ENCODE data around the gene ZNF74.

The ZNF74 gene

GRCh38 chr22:20420157-20420842 is 26.3 kb downstream of the ZNF74 start:
- no peak for DNase-seq (ENCODE audit: low read depth in 3 of 3)

DNA sequence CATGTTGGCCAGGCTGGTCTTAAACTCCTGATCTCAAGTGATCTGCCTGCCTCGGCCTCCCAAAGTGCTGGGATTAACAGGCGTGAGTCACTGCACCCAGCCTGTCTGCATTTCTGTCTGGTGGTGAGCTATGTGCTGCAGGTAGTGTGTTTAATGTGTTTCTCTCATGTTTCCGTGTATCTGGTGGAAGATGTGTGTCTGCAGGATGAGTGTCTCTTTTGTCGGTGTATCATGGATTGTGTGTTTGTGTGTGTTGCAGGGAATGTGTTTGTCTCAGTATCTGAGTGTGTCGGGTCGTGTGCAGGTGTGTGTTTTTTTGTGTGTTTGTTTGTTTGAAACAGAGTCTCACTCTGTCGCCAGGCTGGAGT is 27.5 kb downstream of the ZNF74 start:
- DNase-seq (ENCODE audit: low read depth in 3 of 3) = no peak

DNA sequence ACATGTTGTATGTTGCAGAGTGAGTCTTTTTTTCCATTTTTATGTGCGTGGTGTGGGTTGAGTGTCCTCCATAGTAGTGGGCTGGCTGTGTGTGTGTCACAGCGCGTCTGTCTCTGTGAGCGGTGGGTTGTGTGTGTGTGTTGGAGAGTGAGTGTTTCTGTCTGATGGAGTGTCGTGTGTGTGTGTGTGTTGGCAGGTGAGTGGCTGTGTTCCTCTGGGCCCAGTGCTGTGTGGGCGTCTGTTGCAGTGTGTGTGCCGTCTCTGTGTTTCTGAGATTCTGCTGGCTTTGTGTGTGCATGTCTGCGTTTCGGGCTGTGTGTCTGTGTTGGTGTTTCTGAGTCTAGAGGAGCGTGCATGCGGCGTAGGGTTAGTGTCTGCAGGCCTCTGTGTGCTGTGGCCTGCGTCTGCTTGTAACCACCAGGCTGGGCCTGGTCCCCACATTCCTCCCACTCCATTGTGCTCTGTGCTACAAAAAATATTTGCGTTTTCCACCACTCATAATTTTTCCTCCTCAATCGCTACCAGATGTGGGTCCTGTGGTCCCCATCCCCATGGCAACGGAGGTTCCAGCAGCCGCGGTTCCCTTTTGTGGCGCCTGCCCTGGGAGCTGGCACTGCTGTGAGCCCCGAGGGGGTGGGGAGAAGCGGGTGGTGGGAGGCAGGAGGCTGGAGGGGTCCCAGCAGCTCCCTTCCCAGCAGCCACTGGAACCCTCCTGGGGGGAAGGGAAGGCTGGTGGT is 28.5 kb downstream of the ZNF74 start:
- no peak for DNase-seq (ENCODE audit: low read depth in 3 of 3)

DNA sequence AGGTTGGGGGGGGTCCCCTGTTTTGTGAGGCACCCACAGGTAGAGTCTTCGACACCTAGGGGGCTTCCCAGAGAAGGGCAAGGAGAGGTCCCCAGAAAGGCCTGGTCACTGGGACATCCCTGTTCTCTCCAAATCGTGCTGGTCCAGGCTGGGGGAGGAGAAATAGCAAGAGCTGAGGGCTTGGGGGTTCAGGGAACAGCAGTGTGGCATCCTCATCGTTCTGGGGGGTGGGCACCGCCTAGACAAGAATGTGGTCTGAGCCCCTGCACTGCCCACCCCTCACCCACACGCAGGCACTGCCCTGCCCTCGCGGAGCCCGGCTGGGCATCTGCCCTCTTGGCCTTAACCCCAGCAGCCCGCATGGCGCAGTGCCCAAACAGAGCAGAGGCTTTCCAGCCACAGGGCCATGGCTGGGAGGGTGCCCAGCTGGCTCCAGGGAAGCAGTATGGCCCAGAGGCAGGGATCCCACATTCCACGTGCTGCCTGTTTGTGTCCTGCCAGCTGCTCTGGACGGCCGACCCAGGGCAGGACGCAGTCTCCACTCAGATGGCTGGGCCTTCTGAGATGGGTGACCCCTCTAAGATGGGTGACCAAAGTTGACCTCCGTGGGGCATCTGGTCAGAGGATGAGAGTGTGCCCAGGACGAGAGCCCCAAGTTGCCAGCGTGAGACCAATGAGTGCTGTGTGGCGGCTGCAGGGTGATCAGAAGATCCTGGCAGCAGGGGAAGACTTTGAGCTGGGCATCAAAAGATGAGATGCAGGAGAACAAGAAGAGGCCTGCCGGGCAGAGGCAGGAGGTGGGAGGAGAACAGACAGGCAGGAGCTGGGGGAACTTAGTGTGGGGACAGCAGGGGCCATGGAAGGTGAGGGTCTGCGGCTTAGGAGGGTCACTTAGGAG is 29.3 kb downstream of the ZNF74 start:
- no peak for DNase-seq (ENCODE audit: low read depth in 3 of 3)

DNA sequence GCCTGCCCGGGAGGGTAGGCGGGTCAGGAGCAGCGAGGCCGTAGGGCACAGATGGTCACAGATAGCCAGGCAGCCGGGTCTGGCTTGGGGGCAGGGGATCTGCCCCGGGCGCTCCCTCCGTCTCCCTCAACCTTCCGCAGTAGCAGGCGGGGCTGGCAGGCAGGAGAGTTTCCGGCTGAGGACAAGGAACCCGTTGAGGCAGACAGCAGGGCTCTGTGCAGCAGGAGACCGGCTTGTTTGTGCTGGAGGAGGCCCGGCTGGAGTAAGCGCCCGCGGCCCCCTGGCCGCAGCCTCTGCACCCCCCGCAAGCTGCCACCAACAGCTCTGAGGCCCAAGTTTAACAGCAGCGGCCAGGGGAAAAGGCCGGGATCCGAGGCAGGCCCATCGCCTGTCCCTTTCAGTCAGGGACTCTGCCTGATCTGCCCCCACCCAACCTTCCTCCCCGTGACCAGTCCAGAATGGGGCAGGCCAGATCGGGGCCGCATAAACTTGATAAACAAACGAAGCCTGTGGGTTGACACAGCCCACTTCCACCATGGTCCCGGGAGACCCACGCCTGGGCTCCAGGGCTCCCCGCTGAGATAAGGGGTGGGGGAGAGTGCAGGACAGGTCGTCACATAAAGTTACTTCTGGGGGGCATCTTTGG is 30.1 kb downstream of the ZNF74 start:
- no peak for DNase-seq (ENCODE audit: low read depth in 3 of 3)

- DNase-seq (ENCODE audit: low read depth in 3 of 3) = no peak
These were observed 30.6 kb downstream of the ZNF74 start for GRCh38 chr22:20424568-20424931.

GRCh38 chr22:20424932-20425565 is 31.1 kb downstream of the ZNF74 start:
- DNase-seq (ENCODE audit: low read depth in 3 of 3) = no peak

DNA sequence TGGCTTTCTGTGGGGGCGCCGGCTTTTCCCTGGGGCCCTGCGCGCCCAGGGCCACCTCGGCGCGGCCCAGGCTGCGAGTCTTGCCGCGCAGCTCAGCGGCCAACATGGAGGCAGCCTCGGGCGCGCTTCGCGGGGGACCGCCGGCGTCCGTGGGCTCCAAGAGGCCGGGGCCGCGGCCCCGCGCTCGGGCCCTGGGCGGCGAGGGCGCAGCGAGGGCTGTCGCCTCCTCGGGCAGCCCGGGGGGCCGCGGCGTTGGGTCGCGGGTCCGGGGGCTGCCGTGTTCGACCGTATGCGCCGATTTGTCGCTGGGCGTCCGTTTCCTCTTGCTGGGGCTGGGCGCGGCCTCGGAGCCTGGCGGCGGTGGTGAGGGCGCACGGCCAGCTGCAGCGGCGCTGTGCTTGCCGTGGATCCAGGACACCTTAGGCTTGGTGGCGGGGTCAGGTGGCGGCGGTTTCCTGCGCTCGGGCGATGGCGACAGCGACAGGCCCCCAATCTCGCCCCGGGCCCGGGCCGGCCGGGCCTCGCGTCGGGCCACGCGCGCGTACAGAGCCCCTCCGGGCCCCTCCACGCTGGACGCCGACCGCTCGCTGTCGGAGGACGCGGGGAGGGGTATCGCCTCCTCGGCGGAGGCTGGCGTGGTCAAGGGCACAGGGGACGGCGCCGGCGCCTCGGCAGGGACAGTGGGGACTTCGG is 31.8 kb downstream of the ZNF74 start:
- no peak for DNase-seq (ENCODE audit: low read depth in 3 of 3)

DNA sequence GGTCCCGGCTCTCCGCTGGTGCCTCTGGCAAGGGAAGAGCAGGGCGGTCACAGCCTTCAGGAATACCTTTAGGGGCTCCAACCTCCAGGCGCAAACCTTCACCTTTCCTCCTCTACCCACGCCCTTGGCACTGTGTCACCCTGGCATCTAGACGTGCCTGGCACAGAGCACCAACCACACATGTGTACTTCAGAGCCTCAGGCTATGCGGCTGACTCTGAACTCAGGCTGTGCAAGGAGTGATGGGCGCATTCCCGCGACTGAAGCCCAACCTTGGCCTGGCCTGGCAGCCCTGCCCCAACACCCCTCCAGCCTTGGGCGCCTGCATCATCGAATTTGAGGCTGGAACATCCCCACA is 32.3 kb downstream of the ZNF74 start:
- DNase-seq (ENCODE audit: low read depth in 3 of 3) = no peak

DNA sequence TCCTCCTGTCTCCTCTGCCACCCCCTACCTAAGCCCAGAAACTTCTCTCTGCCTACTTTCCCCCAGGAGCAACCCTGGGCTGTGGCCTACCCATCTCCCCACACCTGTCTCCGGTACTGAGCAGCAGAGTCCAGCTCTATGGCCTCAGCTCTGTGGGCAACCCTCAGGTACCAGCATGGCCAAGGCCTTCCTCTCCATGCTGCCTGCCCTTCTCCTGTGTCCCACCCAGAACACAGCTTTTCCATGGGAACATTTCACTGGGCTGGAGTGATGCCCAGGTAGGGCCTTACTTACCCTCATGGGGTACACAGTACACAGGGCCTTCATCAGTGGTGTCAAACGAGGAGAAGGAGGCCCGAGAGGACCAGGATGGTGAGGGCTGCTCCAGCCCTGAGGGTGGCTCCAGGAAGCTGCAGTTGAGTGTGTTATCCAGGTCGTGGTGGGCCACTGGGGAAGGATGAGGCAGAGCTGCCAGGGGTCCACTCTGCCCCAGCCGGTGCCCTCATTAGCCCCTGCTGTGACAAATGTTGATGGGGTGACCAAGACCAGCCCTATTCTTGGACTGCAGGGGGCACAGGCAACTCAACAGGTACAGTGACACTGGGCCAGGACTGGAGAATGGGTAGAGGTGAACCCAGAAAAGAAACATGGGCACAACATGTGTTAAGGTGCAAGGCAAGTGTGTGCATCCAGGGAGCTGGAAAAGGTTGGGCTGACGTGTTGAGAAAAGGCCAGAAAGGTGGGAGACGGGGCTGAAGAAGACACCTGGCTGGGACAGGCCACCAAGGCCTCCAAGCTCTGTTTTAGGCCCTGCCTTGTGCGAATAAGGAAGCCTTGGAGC is 33.4 kb downstream of the ZNF74 start:
- DNase-seq (ENCODE audit: low read depth in 3 of 3) = no peak

DNA sequence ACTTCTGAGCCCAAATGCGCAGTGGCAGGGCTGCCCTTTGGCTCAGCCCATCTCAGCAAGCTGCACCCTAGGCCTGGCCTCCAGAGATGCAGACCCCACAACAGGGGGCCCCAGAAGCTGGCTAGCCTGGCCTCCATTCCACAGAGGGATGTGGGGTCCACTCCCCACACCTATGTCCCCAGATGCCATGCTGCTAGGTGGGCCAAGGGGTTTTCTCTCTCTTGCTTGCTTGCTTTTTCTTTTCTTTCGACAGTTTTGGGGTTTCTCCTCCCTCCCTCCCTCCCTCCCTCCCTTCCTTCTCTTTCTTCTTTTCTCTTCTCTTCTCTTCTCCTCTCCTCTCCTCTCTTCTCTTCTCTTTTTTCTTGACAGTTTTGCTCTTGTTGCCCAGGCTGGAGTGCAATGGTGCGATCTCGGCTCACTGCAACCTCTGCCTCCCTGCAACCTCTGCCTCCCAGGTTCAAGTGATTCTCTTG is 34.0 kb downstream of the ZNF74 start:
- no peak for DNase-seq (ENCODE audit: low read depth in 3 of 3)

DNA sequence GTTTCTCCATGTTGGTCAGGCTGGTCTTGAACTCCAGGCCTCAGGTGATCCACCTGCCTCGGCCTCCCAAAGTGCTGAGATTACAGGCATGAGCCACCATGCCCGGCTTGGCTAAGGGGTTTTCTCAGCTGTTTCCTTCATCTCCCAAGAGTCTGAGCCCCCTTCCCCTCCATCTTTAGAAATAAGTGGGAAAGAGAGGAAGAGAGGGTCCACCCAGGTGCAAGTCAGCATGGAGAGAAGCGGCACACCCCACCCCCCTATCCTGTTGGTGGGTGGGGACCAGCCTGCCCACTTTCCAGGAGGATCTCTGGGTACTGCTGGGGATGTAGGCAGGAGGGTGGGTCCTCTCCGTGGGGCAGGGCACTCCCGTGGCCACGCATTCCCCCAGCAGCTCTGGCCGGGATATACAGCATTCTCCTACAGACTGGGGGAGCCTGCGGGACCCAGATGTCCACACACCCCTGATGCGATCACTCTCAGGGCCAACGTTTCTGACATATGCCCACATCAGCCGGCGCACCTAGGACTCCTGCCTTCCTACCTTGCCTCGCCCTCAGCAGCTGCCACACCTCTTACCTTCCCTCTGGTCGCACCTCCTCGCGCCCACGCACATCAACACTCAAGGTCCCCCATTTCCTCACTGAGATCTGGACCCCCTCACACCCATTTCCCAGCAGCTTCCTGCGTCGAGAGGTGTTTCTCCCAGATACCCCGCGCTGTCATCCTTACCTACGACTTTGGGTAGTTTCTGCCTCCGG is 34.7 kb downstream of the ZNF74 start:
- DNase-seq (ENCODE audit: low read depth in 3 of 3) = no peak

DNA sequence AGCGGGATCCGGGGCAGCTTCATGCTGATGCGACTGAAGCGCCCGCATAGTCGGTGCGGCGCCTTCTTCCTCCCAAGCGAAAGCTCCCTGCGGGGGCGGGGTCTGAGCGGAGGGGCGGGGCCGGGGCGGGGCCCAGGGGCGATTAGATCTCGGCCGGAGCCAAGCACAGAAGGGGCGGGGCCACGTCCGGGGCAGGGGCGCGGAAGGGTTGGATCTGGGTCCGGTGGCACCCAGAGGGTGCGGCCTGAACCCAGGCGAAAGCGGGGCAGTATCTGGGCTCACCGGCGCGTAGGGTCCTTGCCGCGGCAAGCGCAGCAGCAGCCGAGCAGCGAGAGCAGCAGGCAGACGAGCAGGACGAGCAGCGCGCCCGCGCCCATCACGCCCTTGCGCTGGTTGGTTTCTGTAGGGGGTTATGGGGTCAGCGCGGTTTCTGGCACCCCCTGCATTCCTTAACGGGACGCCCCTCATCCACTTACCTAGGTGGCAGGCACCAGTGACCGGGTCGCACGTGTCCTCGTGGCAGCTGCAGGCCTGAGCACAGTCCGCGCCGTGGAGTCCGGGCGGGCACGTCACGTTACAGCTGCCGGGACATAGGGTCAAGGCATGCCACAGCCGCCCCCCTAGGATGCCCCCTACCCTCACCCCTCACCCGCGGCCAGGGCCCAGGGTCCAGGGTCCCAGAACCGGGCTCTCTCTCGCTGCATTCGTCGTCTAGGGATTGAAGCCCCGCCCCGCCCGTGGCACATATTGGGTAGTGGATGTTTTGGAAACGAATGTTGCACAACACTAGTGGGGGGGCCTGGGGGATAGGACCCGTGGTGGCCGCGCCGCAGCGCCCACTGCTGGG is 35.5 kb downstream of the ZNF74 start:
- DNase-seq (ENCODE audit: low read depth in 3 of 3) = peak; percentile 49 to 81 (median 52)

- DNase-seq (ENCODE audit: low read depth in 3 of 3) = no peak
These were observed 36.3 kb downstream of the ZNF74 start for GRCh38 chr22:20430101-20430719.

- peak; percentile 44 to 56 (median 45) for DNase-seq (ENCODE audit: low read depth in 3 of 3)
These were observed 37.0 kb downstream of the ZNF74 start for GRCh38 chr22:20430720-20431510.

DNA sequence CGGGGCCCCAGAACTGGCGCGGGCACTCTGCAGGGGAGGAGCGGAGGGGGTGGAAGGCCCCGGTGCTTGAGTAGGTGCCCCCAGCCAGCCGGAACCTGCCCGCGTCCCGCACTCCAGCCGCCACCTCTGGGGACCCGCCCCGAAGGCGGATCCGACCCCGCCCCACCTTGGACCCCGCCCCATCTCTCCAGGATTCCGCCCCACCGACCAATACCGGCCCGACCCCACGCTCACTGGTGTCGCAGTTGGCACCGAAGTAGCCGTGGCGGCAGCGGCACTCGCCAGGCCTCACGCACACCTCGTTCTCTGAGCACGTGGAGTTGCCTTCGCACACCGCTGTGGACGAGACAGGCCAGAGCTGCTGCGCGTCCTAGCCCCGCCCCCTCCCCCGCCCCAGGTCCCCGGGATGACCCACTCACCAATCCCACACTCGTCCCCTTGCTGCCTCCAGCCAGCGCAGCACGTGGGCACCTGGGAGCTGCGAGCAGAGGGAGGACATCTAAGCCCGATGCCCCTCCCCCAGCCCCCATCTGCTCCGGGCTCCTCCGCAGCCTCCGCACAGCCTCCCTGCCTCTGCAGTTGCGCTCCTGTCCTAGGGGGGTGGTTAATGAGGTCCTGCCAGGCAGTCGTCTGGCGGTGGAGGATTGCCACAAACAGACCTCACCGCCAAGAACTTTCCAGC is 37.7 kb downstream of the ZNF74 start:
- no peak for DNase-seq (ENCODE audit: low read depth in 3 of 3)
